SJCRH30 (cell line): Measurements from ENCODE around the gene PTPN20. TPM values are rescaled to one million over a fixed set of nuclear protein-coding genes. Genes with fewer than 3 reads are reported as not detected.
"Not testable (repeated sequence)": the region's sequence is repeated elsewhere in the genome, so short reads cannot be mapped to it uniquely, and the experiment has no call there.

Experiments used
- DNase-seq, 2 experiments: peaks; one replicate each; pipeline ENCODE4 v3.0.0-alpha.2; 2015 to 2020
- H3K27ac ChIP-seq: fragments of 250-450 bp; sonication (Bioruptor Pico); 2 replicates; pipeline ENCODE4 v1.5.1; 2020; ENCODE audit warnings: mild to moderate bottlenecking, moderate library complexity
- H3K27me3 ChIP-seq: fragments of 250-450 bp; sonication (Bioruptor Pico); 2 replicates; pipeline ENCODE4 v1.5.1; 2020; ENCODE audit warnings: mild to moderate bottlenecking, moderate library complexity
- H3K36me3 ChIP-seq: fragments of 250-450 bp; sonication (Bioruptor Pico); 2 replicates; pipeline ENCODE4 v1.5.1; 2020; ENCODE audit warnings: mild to moderate bottlenecking, moderate library complexity
- H3K4me1 ChIP-seq: fragments of 250-450 bp; sonication (Bioruptor Pico); 2 replicates; pipeline ENCODE4 v1.5.1; 2020; ENCODE audit warnings: mild to moderate bottlenecking, moderate library complexity
- H3K4me3 ChIP-seq: fragments of 250-450 bp; sonication (Bioruptor Pico); 2 replicates; pipeline ENCODE4 v1.5.1; 2020; ENCODE audit warnings: mild to moderate bottlenecking, moderate library complexity
- H3K9me3 ChIP-seq: fragments of 250-450 bp; sonication (Bioruptor Pico); replicated peaks from 2 replicates; pipeline ENCODE4 v1.5.1; 2020; ENCODE audit warnings: mild to moderate bottlenecking, moderate library complexity
- total RNA-seq: library from RNA; depleted of rRNA; stranded (reverse); fragments of >200 nt; shearing (Covaris generic); gene quantifications from 2 replicates; pipeline ENCODE4 v1.2.3, GENCODE V29; 2014; rRNA removed

The PTPN20 gene
- total RNA-seq, result not detected in 2 replicates

GRCh38 chr10:46911144-46911876 lies at the start of gene PTPN20:
TSS of gene PTPN20 (plus strand) at chr10:46911428. CDS start at chr10:46932500, 21,072 bp downstream.
- H3K4me1 ChIP-seq, H3K27ac ChIP-seq, H3K36me3 ChIP-seq, H3K4me3 ChIP-seq, H3K9me3 ChIP-seq, DNase-seq, H3K27me3 ChIP-seq: not testable (repeated sequence)

GRCh38 chr10:46869716-46870115 lies 41.5 kb upstream of the PTPN20 start:
- not testable (repeated sequence) for H3K9me3 ChIP-seq, H3K27me3 ChIP-seq, DNase-seq, H3K4me1 ChIP-seq, H3K27ac ChIP-seq, H3K36me3 ChIP-seq, H3K4me3 ChIP-seq

GRCh38 chr10:46871583-46871982 lies 39.6 kb upstream of the PTPN20 start:
- H3K4me3 ChIP-seq, H3K9me3 ChIP-seq, H3K4me1 ChIP-seq, H3K36me3 ChIP-seq, H3K27ac ChIP-seq, H3K27me3 ChIP-seq, DNase-seq: not testable (repeated sequence)

DNA sequence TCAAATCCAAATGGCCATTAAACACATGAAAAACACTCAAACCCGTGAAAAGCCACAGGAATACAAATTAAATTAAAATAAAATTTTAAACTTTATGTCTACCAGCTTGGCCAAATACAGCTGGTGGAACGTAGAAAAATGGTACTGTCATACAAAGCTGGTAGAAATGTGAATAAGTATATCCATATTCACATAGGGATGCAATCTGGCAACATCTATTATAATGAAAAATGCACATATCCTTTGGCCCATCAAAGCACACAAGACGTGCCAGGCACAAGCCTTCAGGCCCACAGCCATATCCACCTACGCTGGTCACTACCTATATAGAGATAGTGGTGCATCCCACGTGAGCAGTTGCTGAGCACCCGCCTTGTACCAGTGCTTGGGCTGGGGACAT lies 35.9 kb upstream of the PTPN20 start:
- DNase-seq, H3K4me1 ChIP-seq, H3K27me3 ChIP-seq, H3K4me3 ChIP-seq, H3K36me3 ChIP-seq, H3K27ac ChIP-seq, H3K9me3 ChIP-seq: not testable (repeated sequence)

GRCh38 chr10:46876773-46877172 lies 34.5 kb upstream of the PTPN20 start:
- H3K27me3 ChIP-seq, H3K27ac ChIP-seq, H3K9me3 ChIP-seq, H3K4me1 ChIP-seq, H3K36me3 ChIP-seq, H3K4me3 ChIP-seq, DNase-seq: not testable (repeated sequence)

DNA sequence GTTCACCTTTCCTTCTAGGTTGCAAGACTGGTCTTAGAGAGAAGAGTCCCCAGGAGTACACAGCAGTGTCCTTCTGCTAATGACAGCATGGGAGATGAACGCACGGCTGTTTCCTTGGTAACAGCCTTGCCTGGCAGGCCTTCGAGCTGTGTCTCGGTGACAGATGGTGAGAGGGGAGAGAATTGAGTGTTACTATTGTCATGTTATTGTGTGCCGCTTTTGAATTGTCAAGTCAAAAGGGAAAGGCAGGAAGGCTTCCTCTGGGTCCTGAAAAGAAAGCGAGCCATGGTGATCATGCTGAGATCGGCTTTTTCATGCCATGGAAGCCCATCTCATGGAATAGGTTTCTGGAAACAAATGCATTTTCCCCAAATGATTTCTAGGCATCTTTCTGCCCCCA lies 32.5 kb upstream of the PTPN20 start:
- not testable (repeated sequence) for DNase-seq, H3K27ac ChIP-seq, H3K9me3 ChIP-seq, H3K36me3 ChIP-seq, H3K27me3 ChIP-seq, H3K4me1 ChIP-seq, H3K4me3 ChIP-seq

GRCh38 chr10:46890813-46891611 lies 20.2 kb upstream of the PTPN20 start:
- peak in 1 of 2 experiments; percentile 11 for DNase-seq
- not testable (repeated sequence) for H3K36me3 ChIP-seq, H3K9me3 ChIP-seq, H3K4me3 ChIP-seq, H3K27ac ChIP-seq, H3K27me3 ChIP-seq, H3K4me1 ChIP-seq

DNA sequence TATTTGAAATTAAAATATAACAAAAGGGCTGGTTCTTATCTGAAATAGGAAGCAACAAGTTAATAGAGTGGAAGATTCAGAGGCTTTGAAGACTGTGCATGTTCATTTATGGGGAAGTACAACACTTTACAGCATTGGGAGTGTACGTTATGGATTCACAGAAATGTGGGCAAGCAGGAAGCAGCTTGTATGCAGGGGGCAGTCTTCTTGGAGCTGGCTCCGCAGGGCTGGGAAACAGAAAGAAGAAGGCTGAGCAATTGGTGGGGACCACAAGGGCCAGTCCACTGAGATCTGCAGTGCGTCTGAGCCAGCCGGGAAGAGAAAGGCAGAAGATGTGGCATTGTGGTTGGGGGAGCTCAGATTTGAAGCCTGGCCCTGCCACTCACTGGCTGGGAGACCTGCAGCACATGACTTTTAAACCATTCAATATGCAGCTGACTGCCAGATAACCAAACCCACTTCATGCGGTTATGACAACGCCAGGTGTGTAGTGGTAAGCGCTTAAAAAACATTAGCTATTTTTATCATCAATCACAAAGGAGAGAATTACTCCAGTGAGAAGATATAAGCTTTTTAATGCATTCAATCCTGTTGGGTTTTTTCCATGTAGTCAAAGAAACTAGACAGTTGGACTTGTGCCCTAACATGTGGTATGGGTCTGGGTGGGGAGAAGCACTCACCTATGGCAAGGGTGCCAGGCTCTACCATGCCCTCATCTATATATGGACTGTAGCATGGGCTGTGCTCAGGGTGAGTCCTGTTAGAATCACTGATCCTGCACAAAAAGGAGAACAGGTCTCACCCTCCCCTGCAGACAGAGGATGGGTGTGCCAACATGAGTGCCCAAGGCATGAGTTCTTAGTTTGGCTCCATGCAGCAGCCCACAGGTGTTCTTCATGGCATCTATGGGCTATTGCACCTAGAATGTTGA lies 14.2 kb upstream of the PTPN20 start:
- H3K4me1 ChIP-seq, H3K4me3 ChIP-seq, H3K9me3 ChIP-seq, H3K27ac ChIP-seq, DNase-seq, H3K36me3 ChIP-seq, H3K27me3 ChIP-seq: not testable (repeated sequence)

DNA sequence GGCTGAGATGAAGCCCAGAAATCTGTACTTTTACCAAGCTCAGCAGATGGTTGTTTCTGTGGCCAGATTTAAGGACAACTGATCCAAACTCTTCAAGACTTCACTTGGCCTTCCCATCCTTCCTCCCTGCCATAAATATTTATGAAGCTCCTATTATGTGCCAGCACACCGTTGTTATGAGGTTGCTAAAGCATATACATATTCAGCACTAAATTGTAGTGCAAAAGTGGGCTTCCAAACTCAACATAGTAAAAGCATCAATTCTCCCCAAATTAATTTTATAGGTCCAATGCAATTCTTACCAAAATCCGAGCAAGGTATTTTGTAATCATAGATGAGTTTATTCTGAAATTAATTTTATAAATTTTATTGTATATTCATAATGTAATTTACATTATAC lies 10.0 kb upstream of the PTPN20 start:
- H3K4me1 ChIP-seq, H3K36me3 ChIP-seq, H3K27ac ChIP-seq, H3K9me3 ChIP-seq, H3K4me3 ChIP-seq, DNase-seq, H3K27me3 ChIP-seq: not testable (repeated sequence)

GRCh38 chr10:46903874-46904273 lies 7.4 kb upstream of the PTPN20 start:
- H3K27me3 ChIP-seq, H3K9me3 ChIP-seq, H3K27ac ChIP-seq, H3K4me3 ChIP-seq, DNase-seq, H3K36me3 ChIP-seq, H3K4me1 ChIP-seq: not testable (repeated sequence)

DNA sequence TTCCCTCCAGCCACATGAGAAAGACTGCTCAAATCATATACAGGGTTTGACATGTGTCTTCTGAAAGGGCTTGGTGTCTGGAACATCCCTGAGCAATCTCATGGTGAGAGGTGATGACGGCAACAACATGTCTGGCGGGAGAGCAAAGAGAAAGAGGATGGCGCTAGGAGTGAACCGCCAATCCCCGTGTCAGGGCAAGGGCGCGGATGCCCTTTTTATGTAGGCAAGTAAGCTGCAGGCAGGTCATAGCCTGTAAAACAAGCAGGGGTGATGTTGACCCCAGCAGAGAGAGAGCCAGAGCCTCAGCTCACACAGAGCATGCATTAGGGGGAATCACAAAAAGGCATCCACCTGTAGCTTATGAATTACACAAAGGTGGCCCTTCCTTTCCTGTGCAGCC lies 4.9 kb upstream of the PTPN20 start:
- not testable (repeated sequence) for DNase-seq, H3K9me3 ChIP-seq, H3K4me1 ChIP-seq, H3K4me3 ChIP-seq, H3K27me3 ChIP-seq, H3K36me3 ChIP-seq, H3K27ac ChIP-seq

GRCh38 chr10:46907185-46908117 lies 3.8 kb upstream of the PTPN20 start:
- not testable (repeated sequence) for H3K4me3 ChIP-seq, H3K27me3 ChIP-seq, H3K27ac ChIP-seq, DNase-seq, H3K9me3 ChIP-seq, H3K36me3 ChIP-seq, H3K4me1 ChIP-seq

DNA sequence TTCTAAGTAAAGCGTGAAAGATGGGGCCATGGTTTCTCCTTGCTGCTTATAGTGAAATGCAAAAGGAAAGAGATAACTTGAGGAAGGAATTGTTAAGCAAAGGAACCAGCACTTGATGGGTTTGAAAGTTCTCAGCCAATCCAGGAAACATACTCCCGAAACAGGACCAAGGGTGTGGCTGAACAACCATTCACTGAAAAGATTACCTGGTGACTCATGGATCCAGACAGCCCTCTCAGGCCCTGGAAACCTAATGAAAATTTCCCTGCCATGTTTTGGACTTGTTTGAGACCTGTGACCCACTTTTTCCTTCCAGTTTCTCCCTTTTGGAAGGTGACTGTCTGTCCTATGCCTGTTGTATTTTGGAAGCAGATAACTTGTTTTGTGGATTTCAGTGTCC lies 11.3 kb downstream of the PTPN20 start:
- H3K27me3 ChIP-seq, DNase-seq, H3K4me3 ChIP-seq, H3K27ac ChIP-seq, H3K9me3 ChIP-seq, H3K4me1 ChIP-seq, H3K36me3 ChIP-seq: not testable (repeated sequence)

DNA sequence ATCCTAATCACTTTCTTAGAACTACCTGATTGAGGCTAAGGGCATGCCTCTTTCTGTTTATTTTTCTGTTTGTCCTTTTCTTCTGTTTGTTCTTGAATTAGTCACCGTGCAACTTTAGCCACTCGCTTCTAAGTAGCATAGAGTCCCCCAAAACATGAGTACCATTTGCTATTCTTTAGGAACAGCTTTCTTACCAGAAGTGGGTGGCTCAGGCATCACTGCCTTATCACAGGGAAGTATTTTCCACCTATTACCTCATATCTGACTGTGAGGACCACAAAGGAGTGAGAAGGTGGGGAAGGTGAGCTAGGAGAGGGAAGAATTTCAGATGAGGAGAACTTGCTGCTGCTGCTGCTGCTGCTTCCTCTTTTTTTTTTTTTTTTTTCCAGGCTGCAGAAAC lies 13.9 kb downstream of the PTPN20 start:
- DNase-seq, H3K36me3 ChIP-seq, H3K4me3 ChIP-seq, H3K9me3 ChIP-seq, H3K27me3 ChIP-seq, H3K27ac ChIP-seq, H3K4me1 ChIP-seq: not testable (repeated sequence)
